GM20000 (cell line): Measurements from ENCODE around the gene TET2.

Experiments used
- DNase-seq: peaks from one replicate; pipeline ENCODE4 v3.0.0; 2012; ENCODE audit warnings: low spot score
- CTCF ChIP-seq: IDR thresholded peaks from 2 replicates; pipeline ENCODE4 v1.5.1; 2012; ENCODE audit warnings: mild to moderate bottlenecking, control low read depth; ENCODE audit errors: extremely low read depth, missing control alignments

Gene TET2

GRCh38 chr4:105274504-105274903 is 127.8 kb downstream of the TET2 start:
- TF ChIP-seq CTCF = no peak
- no peak for DNase-seq

GRCh38 chr4:105276361-105277104 is 129.9 kb downstream of the TET2 start:
- no peak for DNase-seq
- TF ChIP-seq CTCF = no peak

- no peak for TF ChIP-seq CTCF
- DNase-seq = no peak
These were observed 131.0 kb downstream of the TET2 start for GRCh38 chr4:105277702-105278101.

- TF ChIP-seq CTCF = no peak
- no peak for DNase-seq
These were observed 132.6 kb downstream of the TET2 start for GRCh38 chr4:105279314-105279713.

- TF ChIP-seq CTCF = no peak
These were observed 133.9 kb downstream of the TET2 start for GRCh38 chr4:105280338-105281123.

GRCh38 chr4:105281124-105281415 is 134.4 kb downstream of the TET2 start:
- TF ChIP-seq CTCF = no peak
- DNase-seq = no peak

More at GRCh38 chr4:105280338-105281123, 133.9 kb downstream of the TET2 start:
- DNase-seq = no peak

GRCh38 chr4:105282489-105282888 is 135.8 kb downstream of the TET2 start:
- no peak for DNase-seq
- TF ChIP-seq CTCF = no peak
